ENCODE results near the gene SSUH2. TPM values are rescaled to one million over a fixed set of nuclear protein-coding genes. Genes with fewer than 3 reads are reported as not detected.

SSUH2 gene
- total RNA-seq, 1 donor, result not detected

DNA sequence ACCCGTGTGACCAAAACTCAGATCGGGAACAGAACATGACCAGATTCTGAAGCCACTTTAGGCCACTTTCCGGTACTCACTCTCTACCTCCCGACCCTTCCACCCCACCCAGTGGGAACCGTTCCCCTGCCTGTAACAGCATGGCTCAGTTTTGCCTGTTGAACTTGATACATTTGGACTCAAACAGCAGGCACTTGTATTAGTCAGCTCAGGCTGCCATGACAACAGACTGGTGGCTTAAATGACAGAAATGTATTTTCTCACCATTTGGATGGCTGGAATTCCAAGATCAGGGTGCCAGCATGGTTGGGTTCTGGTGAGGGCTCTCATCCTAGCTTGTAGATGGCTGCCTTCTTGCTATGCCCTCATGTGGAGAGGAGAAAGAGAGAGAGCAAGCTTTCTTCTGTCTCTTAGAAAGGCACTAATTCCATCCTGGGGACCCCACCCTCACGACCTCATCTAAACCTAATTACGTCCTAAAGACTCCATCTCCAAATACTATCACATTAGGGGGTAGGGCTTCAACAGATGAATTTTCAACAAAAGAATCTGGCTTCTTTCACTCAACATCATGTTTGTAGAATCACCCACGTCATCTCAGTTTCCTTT lies 9.3 kb upstream of the SSUH2 start:
- H3K9me3 ChIP-seq (ENCODE audit: low read depth, low read length), result no peaks in the 10 kb centered on the region
- H3K4me1 ChIP-seq (ENCODE audit: insufficient read depth, low read length), result peaks cover 4% of the 10 kb centered on the region
- H3K36me3 ChIP-seq (ENCODE audit: insufficient read depth, low read length), result no peaks in the 10 kb centered on the region
- peaks cover 11% of the 10 kb centered on the region for H3K27me3 ChIP-seq (ENCODE audit: insufficient read depth, low read length)
- no peak overlapping the region for H3K4me3 ChIP-seq (ENCODE audit: insufficient read depth, low read length)
- H3K27ac ChIP-seq (ENCODE audit: low read depth, low read length), result no peak overlapping the region
- H2AFZ ChIP-seq (ENCODE audit: low read length), result no peak overlapping the region
- no peak for DNase-seq (ENCODE audit: insufficient read length, low spot score, missing footprints)
- H4K20me1 ChIP-seq (ENCODE audit: insufficient read depth, low read length), result no peaks in the 10 kb centered on the region
- no peaks in the 10 kb centered on the region for H3K79me2 ChIP-seq (ENCODE audit: insufficient read depth, low read length)
- H3K4me2 ChIP-seq (ENCODE audit: insufficient read depth, low read length), result no peak overlapping the region
- TF ChIP-seq, protein P1, sequence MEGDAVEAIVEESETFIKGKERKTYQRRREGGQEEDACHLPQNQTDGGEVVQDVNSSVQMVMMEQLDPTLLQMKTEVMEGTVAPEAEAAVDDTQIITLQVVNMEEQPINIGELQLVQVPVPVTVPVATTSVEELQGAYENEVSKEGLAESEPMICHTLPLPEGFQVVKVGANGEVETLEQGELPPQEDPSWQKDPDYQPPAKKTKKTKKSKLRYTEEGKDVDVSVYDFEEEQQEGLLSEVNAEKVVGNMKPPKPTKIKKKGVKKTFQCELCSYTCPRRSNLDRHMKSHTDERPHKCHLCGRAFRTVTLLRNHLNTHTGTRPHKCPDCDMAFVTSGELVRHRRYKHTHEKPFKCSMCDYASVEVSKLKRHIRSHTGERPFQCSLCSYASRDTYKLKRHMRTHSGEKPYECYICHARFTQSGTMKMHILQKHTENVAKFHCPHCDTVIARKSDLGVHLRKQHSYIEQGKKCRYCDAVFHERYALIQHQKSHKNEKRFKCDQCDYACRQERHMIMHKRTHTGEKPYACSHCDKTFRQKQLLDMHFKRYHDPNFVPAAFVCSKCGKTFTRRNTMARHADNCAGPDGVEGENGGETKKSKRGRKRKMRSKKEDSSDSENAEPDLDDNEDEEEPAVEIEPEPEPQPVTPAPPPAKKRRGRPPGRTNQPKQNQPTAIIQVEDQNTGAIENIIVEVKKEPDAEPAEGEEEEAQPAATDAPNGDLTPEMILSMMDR (IDR thresholded peaks at IDR 0.05; ENCODE audit: extremely low read depth, low read depth, low read length), result no peak

DNA sequence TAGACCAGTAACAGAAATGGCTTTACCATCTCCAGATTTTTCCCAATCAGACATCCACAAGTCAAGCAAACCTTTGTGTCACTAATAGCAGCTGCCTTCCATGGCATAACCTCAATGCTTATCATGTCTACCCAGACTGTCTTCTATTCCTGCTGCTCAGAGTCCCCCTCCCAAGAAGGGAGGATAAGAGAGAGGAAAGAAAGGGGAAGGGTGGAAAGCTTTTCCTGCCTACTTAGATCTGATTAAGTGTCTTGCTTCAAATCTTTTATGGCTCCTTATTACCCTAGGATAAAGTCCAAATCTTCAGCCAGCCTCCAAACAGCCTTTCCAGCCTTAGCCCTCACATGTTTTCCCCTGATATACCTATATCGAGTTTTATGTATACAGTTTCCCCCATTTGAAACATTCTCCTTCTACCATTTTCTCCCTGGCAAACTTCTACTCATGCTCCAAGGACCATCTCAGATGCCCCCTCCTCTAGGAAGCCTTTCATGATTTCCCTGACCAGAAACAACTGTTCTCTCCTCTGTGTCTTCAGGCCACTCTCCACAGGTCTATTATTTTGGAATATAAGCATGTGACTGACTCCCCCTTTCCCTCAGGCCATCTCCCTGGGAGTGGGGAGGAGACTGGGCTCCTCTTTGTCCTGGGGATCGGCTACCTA lies 7.9 kb upstream of the SSUH2 start:
- Histone ChIP-seq H4K20me1 (ENCODE audit: insufficient read depth, low read length) (no peaks in the 10 kb centered on the region), H3K27ac (ENCODE audit: low read depth, low read length) (no peak overlapping the region), H3K79me2 (ENCODE audit: insufficient read depth, low read length) (no peaks in the 10 kb centered on the region), H3K4me2 (ENCODE audit: insufficient read depth, low read length) (no peak overlapping the region), H3K36me3 (ENCODE audit: insufficient read depth, low read length) (no peaks in the 10 kb centered on the region), H3K4me3 (ENCODE audit: insufficient read depth, low read length) (no peak overlapping the region), H2AFZ (ENCODE audit: low read length) (no peak overlapping the region), H3K9me3 (ENCODE audit: low read depth, low read length) (no peaks in the 10 kb centered on the region), H3K4me1 (ENCODE audit: insufficient read depth, low read length) (no peaks in the 10 kb centered on the region), H3K27me3 (ENCODE audit: insufficient read depth, low read length) (peaks cover 11% of the 10 kb centered on the region)
- no peak for DNase-seq (ENCODE audit: insufficient read length, low spot score, missing footprints)
- TF ChIP-seq, protein P1 (IDR thresholded peaks at IDR 0.05; ENCODE audit: extremely low read depth, low read depth, low read length), result no peak

DNA sequence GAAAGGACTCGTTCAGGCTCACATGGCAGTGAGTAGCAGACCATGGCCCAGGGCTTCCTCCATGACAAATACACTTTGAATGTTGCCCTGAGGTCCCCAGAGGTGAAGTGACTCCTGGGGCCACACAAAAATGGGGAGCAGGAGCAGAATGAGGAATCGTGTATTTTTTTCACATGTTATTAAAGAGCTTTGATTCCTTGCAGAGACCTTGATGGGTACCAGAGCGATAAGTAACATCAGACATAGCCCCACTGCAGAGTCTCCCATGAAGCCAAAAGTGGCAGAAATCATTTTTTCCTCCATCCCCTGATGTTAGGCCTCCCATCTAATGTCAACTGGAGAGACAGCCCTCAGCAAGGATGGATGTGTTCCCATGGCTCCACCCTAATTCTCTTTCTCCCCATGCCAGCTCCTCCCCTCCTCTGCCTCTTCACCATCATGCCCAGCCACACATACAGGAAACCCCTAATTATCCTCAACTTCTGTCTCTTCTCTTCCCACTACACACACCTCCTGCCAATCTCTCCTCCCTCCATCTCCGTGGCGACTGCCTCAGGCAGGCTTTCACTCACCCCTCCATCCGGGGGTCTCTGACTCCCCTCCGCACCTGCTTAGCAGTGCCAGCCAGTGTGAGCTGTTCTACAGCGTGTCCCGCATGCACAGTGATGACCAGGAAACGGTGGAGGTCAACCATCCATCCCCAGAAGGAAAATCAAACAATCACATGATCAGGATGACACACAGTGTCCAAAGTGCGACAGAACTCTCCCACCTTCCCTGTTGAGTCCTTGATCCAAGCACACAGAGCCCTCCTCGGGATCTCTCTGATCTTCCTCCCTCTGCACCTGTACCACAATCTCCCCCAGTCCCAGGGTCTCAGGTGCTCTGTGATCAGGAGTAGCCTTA lies 7.1 kb upstream of the SSUH2 start:
- Histone ChIP-seq H3K27me3 (ENCODE audit: insufficient read depth, low read length) (peaks cover 11% of the 10 kb centered on the region), H3K79me2 (ENCODE audit: insufficient read depth, low read length) (no peaks in the 10 kb centered on the region), H4K20me1 (ENCODE audit: insufficient read depth, low read length) (no peaks in the 10 kb centered on the region), H3K4me1 (ENCODE audit: insufficient read depth, low read length) (no peaks in the 10 kb centered on the region), H3K4me2 (ENCODE audit: insufficient read depth, low read length) (no peak overlapping the region), H3K27ac (ENCODE audit: low read depth, low read length) (no peak overlapping the region), H3K9me3 (ENCODE audit: low read depth, low read length) (no peaks in the 10 kb centered on the region), H3K36me3 (ENCODE audit: insufficient read depth, low read length) (no peaks in the 10 kb centered on the region), H2AFZ (ENCODE audit: low read length) (no peak overlapping the region), H3K4me3 (ENCODE audit: insufficient read depth, low read length) (no peak overlapping the region)
- TF ChIP-seq, protein P1 (IDR thresholded peaks at IDR 0.05; ENCODE audit: extremely low read depth, low read depth, low read length), result no peak
- DNase-seq (ENCODE audit: insufficient read length, low spot score, missing footprints), result no peak
